H9 (cell line): ENCODE measurements around the gene SCUBE3. TPM values are rescaled to one million over a fixed set of nuclear protein-coding genes. Genes with fewer than 3 reads are reported as not detected.

ENCODE experiments used
- DNase-seq: peaks from one replicate; pipeline ENCODE4 v3.0.0-alpha.2; 2017
- H2AFZ ChIP-seq: one replicate; pipeline ENCODE4 v1.6.1; 2013; ENCODE audit warnings: mild to moderate bottlenecking, low read length, control low read depth, moderate library complexity
- H2AK5ac ChIP-seq: 2 replicates; pipeline ENCODE4 v1.6.1; 2013; ENCODE audit warnings: low read length, control low read depth, mixed read lengths; ENCODE audit not compliant: insufficient read length
- H2BK120ac ChIP-seq: one replicate; pipeline ENCODE4 v1.6.1; 2013; ENCODE audit warnings: low read depth, mild to moderate bottlenecking, low read length, control low read depth, inconsistent platforms; ENCODE audit not compliant: poor library complexity, severe bottlenecking
- H2BK12ac ChIP-seq: 2 replicates; pipeline ENCODE4 v1.6.1; 2013; ENCODE audit warnings: low read length, control low read depth, mixed read lengths, low read depth; ENCODE audit not compliant: insufficient read length
- H2BK15ac ChIP-seq: 2 replicates; pipeline ENCODE4 v1.6.1; 2013; ENCODE audit warnings: low read depth, low read length, control low read depth
- H2BK20ac ChIP-seq: one replicate; pipeline ENCODE4 v1.6.1; 2013; ENCODE audit warnings: low read depth, mild to moderate bottlenecking, low read length, control low read depth, inconsistent platforms; ENCODE audit not compliant: poor library complexity, severe bottlenecking
- H2BK5ac ChIP-seq: 2 replicates; pipeline ENCODE4 v1.6.1; 2013; ENCODE audit warnings: low read length, control low read depth, mixed read lengths; ENCODE audit not compliant: insufficient read length
- H3K14ac ChIP-seq: 2 replicates; pipeline ENCODE4 v1.6.1; 2013; ENCODE audit warnings: low read length, control low read depth; ENCODE audit not compliant: insufficient read depth
- H3K18ac ChIP-seq: 2 replicates; pipeline ENCODE4 v1.6.1; 2013; ENCODE audit warnings: low read depth, mild to moderate bottlenecking, mixed read lengths, low read length, control low read depth; ENCODE audit not compliant: insufficient read length
- H3K23ac ChIP-seq: 2 replicates; pipeline ENCODE4 v1.6.1; 2013; ENCODE audit warnings: low read length, control low read depth, mixed read lengths, low read depth; ENCODE audit not compliant: insufficient read length
- H3K23me2 ChIP-seq: 2 replicates; pipeline ENCODE4 v1.6.1; 2013; ENCODE audit warnings: low read depth, mild to moderate bottlenecking, mixed read lengths, low read length, control low read depth; ENCODE audit not compliant: insufficient read length, poor library complexity, severe bottlenecking
- H3K27ac ChIP-seq: 2 replicates; pipeline ENCODE4 v1.5.1; 2013; ENCODE audit warnings: low read length, control low read depth, mixed read lengths, low read depth; ENCODE audit not compliant: insufficient read length
- H3K27me3 ChIP-seq: 2 replicates; pipeline ENCODE4 v1.6.1; 2013; ENCODE audit warnings: low read length, control low read depth, inconsistent platforms; ENCODE audit not compliant: insufficient read depth
- H3K4ac ChIP-seq: 2 replicates; pipeline ENCODE4 v1.6.1; 2013; ENCODE audit warnings: low read depth, mild to moderate bottlenecking, control low read depth, inconsistent platforms, low read length, moderate library complexity
- H3K4me1 ChIP-seq: 2 replicates; pipeline ENCODE4 v1.6.1; 2013; ENCODE audit warnings: low read length, control low read depth, inconsistent platforms; ENCODE audit not compliant: insufficient read depth
- H3K4me2 ChIP-seq: 2 replicates; pipeline ENCODE4 v1.6.1; 2013; ENCODE audit warnings: low read length, control low read depth, mixed read lengths; ENCODE audit not compliant: insufficient read length, insufficient read depth
- H3K56ac ChIP-seq: 2 replicates; pipeline ENCODE4 v1.6.1; 2013; ENCODE audit warnings: low read depth, mild to moderate bottlenecking, mixed read lengths, low read length, control low read depth; ENCODE audit not compliant: insufficient read length
- H3K79me1 ChIP-seq: 2 replicates; pipeline ENCODE4 v1.6.1; 2013; ENCODE audit warnings: low read depth, mild to moderate bottlenecking, moderate library complexity, low read length, control low read depth, inconsistent platforms; ENCODE audit not compliant: insufficient read depth, poor library complexity, severe bottlenecking
- H3K79me2 ChIP-seq: 2 replicates; pipeline ENCODE4 v1.6.1; 2013; ENCODE audit warnings: low read length, control low read depth, inconsistent platforms; ENCODE audit not compliant: insufficient read depth
- H3K9ac ChIP-seq: 2 replicates; pipeline ENCODE4 v1.6.1; 2013; ENCODE audit warnings: low read length, control low read depth, mixed read lengths; ENCODE audit not compliant: insufficient read length; ENCODE audit errors: extremely low read depth
- H3K9me3 ChIP-seq: one replicate; pipeline ENCODE4 v1.6.1; 2013; ENCODE audit warnings: low read depth, low read length, inconsistent platforms; ENCODE audit not compliant: control insufficient read depth
- H3T11ph ChIP-seq: one replicate; pipeline ENCODE4 v1.6.1; 2013; ENCODE audit warnings: mild to moderate bottlenecking, low read length, control low read depth, inconsistent platforms
- H4K20me1 ChIP-seq: one replicate; pipeline ENCODE4 v1.6.1; 2013; ENCODE audit not compliant: control insufficient read depth, insufficient read length, insufficient read depth
- H4K5ac ChIP-seq: 2 replicates; pipeline ENCODE4 v1.6.1; 2013; ENCODE audit warnings: low read depth, mild to moderate bottlenecking, mixed read lengths, low read length, control low read depth; ENCODE audit not compliant: insufficient read length
- H4K8ac ChIP-seq: replicated peaks from 2 replicates; pipeline ENCODE4 v1.6.1; 2013; ENCODE audit warnings: low read length, control low read depth, mixed read lengths, low read depth; ENCODE audit not compliant: insufficient read length
- H4K91ac ChIP-seq: 2 replicates; pipeline ENCODE4 v1.6.1; 2013; ENCODE audit warnings: low read depth, mild to moderate bottlenecking, moderate library complexity, mixed read lengths, low read length, control low read depth; ENCODE audit not compliant: insufficient read length
- H3K27ac Mint-ChIP-seq, 3 experiments: 2 replicates in 2 of 3; 3 replicates in 1 of 3; pipeline ENCODE4 v1.8.0; 2020 to 2021; ENCODE audit warnings: mixed read lengths in 3 of 3, mild to moderate bottlenecking in 1 of 3, moderate library complexity in 1 of 3
- H3K27me3 Mint-ChIP-seq: 2 replicates; pipeline ENCODE4 v1.8.0; 2021; ENCODE audit warnings: low read depth, mild to moderate bottlenecking, moderate library complexity, mixed read lengths
- H3K36me3 Mint-ChIP-seq, 3 experiments: 2 replicates in 2 of 3; 3 replicates in 1 of 3; pipeline ENCODE4 v1.8.0; 2020 to 2021; ENCODE audit warnings: low read depth in 3 of 3, mixed read lengths in 3 of 3; ENCODE audit not compliant: insufficient read depth in 1 of 3
- H3K4me1 Mint-ChIP-seq, 2 experiments: 2 replicates each; pipeline ENCODE4 v1.8.0; 2020; ENCODE audit warnings: mixed read lengths in 2 of 2
- H3K4me3 Mint-ChIP-seq, 2 experiments: 2 replicates in 1 of 2; 3 replicates in 1 of 2; pipeline ENCODE4 v1.8.0; 2020 to 2021; ENCODE audit warnings: mild to moderate bottlenecking in 2 of 2, mixed read lengths in 2 of 2, moderate library complexity in 1 of 2
- H3K9me3 Mint-ChIP-seq, 2 experiments: 2 replicates in 1 of 2; 3 replicates in 1 of 2; pipeline ENCODE4 v1.8.0; 2020; ENCODE audit warnings: mild to moderate bottlenecking in 2 of 2, mixed read lengths in 2 of 2, moderate library complexity in 1 of 2
- CTCF ChIP-seq: fragments of 200-600 bp; sonication (generic); conservative IDR thresholded peaks from 3 replicates; pipeline ENCODE4 v1.8.0; 2021; ENCODE audit warnings: antibody characterized with exemption, mild to moderate bottlenecking
- WGBS: extraction: QIAGEN DNeasy Blood & Tissue Kit; methylation state at CpG from one replicate; pipeline ENCODE4 v1.1.7; 2013; ENCODE audit warnings: missing lambda C conversion rate, low lambda C conversion rate, mixed read lengths; ENCODE audit not compliant: insufficient read length; ENCODE audit errors: extremely low coverage; 5-methylcytosine and 5-hydroxymethylcytosine counted together
- total RNA-seq: library from RNA; stranded (reverse); gene quantifications from 2 replicates; pipeline ENCODE4 v1.2.1, GENCODE V29; 2021

SCUBE3 gene
- total RNA-seq, 1 experiment from 2014 or later: 2.7 TPM

DNA sequence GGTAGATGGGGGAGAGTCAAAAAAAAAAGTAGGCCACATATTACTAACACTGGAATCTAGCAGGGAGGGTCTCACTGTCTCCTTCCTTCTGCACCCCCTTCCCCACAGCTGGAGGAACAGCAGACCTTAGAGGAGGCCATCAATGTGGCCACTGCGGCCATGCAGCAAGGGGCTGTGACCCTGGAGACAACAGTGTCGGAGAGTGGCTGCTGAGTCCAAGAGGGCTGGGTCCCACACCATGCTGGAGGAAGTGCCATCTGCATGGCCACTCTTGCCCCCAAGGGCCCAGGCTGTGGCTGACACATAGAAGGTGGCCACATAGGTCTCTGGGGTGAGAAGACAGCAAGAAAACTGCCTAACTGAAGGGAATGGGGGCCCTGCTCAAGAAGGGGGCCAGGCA lies 81.3 kb downstream of the SCUBE3 start:
- H3K4me1 ChIP-seq: peaks cover 2% of the 10 kb centered on the region; the same call in 1 of the 2 replicates
- H3K9me3 Mint-ChIP-seq: no peaks in the 10 kb centered on the region
- H3K9me3 ChIP-seq: no peaks in the 10 kb centered on the region
- H3K36me3 Mint-ChIP-seq: peaks cover 5 to 37% (median 33%) of the 10 kb centered on the region in 3 experiments; a peak in 6 of 7 replicates
- no peak overlapping the region for H3K9ac ChIP-seq
- no peak overlapping the region for H2BK120ac ChIP-seq
- WGBS: no CpG with 5 or more reads among the region's 2 CpGs
- H3K27me3 ChIP-seq: no peaks in the 10 kb centered on the region
- H3K4me1 Mint-ChIP-seq: peaks cover 7 to 11% of the 10 kb centered on the region in 2 experiments; a peak in 3 of 4 replicates
- no peak for DNase-seq
- no peak overlapping the region for H3K56ac ChIP-seq
- no peak overlapping the region for H3K27ac ChIP-seq
- H3K14ac ChIP-seq: no peak overlapping the region
- H4K20me1 ChIP-seq: no peaks in the 10 kb centered on the region
- no peaks in the 10 kb centered on the region for H3K79me1 ChIP-seq
- H4K5ac ChIP-seq: no peak overlapping the region
- TF ChIP-seq CTCF: no peak
- no peak overlapping the region for H3K4me3 Mint-ChIP-seq
- H2AK5ac ChIP-seq: no peak overlapping the region
- H3K4ac ChIP-seq: no peak overlapping the region
- H4K91ac ChIP-seq: no peak overlapping the region
- H2AFZ ChIP-seq: no peak overlapping the region
- no peak overlapping the region for H3K4me2 ChIP-seq
- H2BK5ac ChIP-seq: no peak overlapping the region
- no peak overlapping the region for H3T11ph ChIP-seq
- H2BK15ac ChIP-seq: no peak overlapping the region
- no peak overlapping the region for H4K8ac ChIP-seq
- H3K23me2 ChIP-seq: no peaks in the 10 kb centered on the region
- H3K27ac Mint-ChIP-seq: no peak overlapping the region
- H3K18ac ChIP-seq: no peak overlapping the region
- H3K79me2 ChIP-seq: no peaks in the 10 kb centered on the region
- H2BK12ac ChIP-seq: no peak overlapping the region
- no peak overlapping the region for H2BK20ac ChIP-seq
- no peak overlapping the region for H3K23ac ChIP-seq
- no peaks in the 10 kb centered on the region for H3K27me3 Mint-ChIP-seq
